GM20431 (cell line): ENCODE measurements around the gene C3orf20.

Experiments
- in situ Hi-C: fragments of 300-500 bp; cut with MseI, MboI; formaldehyde crosslinking; loops from one replicate; pipeline ENCODE4 v1.15.0; 2020; ENCODE audit warnings: low sequenced_read_pairs; ENCODE audit not compliant: unreplicated experiment

C3orf20 gene

DNA sequence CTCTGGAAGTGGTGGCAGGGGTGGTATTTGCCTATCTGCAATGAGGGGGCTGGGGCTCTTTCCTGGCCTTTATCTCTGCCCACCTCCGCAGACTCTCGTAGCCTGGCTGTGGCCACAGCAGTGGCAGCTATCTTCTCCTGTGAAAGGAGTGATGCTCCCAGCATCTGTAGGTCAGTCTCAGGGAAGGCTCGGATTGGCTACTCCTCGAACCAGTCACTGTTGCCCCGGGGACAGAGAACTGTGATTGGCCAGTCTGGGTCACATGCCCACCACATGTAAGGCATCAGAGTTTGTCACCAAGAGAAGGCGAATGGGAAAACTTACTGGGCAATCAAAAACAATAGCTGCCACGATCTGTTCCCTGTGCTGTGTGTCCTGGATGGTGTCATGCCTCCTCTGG lies 113.7 kb downstream of the C3orf20 start:
- in situ Hi-C loops = no loop called here

DNA sequence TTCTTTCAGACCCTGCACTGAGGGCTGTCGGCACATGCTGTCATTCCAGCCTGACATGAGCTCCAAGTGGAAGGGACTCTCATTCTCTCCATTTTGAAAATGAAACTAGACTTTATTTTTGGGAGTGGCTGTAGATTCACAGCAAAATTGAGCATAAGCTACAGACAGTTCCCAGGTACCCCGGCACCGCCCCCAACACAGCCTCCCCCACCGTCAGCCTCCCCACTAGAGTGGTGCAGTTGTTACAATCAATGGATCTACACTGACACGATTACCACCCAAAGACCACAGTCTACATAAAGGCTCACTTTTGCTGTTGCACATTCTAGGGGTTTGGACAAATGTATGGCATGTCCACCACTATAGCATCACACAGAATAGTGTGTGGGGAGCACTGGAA lies 114.3 kb downstream of the C3orf20 start:
- in situ Hi-C loops = no loop called here

DNA sequence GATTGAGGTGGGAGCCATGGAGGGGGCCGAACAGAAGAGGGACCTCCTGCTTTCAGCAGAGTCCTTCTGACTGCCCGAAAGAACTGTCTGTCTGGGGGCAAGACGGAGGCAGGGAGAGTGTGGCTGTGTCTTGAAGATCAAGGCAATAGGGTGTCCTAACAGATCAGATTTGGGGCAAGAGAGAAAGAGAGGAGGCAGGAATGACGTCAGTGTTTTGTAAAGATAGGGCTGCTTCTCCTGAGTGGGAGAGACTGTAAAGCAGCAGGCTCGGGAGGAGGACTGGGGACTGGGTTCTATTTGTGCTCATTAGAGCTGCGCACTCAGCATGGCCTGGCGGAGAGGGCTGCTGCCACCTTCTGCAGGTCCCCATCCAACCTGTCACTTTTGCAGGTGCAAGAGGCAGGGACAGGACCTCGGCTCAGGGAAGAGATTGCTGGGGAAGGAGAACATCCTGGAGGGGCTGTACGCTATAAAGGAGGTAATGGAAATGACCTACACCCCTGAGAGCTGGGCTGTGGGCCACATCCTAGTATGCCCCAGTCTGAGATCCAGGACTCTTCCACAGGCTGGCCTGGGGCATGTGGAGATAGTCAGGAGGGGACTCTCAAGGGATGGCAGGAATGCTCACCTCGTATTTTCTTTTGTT lies 114.8 kb downstream of the C3orf20 start:
- in situ Hi-C loops = no loop called here

DNA sequence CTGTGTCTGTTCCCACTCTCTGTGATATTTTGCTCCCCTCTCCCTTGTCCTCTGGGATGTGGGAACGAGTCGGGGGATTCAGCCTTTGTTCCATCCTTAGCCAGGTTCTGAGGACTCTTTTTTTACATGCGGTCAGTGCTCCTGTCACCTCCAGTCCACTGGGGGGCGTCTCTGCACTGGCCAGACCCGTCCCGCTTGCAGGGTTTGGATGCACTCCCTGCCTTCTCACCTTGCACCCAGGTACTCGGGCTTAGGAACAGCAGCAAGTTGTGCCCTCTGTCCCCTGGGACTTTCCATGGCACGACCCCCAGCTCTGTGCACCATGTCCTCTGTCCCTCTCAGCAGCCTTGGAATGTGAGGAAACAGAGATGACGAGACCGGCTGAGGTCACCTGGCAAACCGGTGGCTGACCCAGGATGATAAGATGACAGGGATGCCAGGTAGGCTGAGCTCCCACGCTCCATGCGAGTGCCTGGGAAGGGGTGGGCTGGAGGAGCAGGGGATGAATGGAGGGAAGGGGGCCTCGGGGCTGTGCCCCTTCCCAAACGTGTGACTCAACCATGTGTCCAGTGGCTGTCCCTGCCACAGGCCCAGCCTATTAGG lies 116.5 kb downstream of the C3orf20 start:
- in situ Hi-C loops = no loop called here

DNA sequence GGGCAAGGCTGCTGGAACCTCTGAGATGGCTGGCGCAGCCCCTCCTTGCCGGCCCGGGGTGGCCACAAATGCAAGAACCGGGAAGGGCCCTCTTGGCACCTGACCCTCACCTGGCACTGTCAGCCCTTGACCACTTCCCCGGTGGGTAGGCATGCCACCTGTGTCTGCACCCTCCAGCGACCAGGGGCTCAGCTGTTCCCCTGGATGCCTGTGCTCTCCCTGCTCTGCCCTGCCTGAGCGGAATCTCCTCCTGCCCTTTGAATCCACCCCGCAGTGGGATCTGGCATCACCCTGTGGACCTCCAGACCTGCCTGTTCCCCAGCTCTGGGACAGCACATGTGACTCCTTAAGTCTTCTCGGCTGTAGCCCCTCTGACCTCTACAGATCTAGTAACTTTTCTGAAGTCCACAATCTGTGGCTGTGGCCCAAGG lies 117.8 kb downstream of the C3orf20 start:
- in situ Hi-C loops = no loop called here

DNA sequence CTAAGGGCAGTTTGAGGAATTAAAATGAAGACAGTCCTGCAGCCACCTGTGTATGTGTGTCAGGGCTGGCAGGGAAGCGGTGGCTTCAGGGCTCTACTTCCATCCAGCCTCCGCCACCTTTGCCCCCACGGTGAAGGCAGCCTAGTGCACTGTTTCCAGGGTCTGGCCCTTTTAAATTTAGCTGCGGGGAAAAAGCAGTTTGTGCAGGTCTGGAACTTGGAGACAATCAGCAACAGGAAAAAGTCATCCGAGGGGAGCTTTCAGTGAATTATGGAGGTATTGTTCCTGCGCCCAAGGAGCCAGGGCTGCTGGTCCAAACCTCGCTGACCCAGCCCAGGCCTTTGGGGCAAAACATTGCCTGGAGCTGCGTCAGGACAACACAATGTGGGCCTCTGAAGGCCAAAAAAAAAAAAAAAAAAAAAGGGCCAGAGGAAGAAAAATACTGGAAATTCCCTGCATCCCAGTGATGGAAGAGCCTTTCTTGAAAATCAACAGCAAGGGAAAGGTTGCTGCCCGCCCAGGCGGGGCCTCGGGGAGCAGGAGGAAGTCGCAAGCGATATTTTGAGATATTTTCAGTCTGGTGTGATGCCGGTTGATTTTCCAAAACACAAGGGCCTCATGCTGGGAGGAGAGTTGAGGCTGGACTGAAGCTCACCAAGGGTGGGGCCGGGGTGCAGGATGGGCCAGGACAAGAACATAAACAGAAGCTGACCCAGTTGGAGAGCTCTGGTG lies 118.4 kb downstream of the C3orf20 start:
- in situ Hi-C loops = no loop called here

DNA sequence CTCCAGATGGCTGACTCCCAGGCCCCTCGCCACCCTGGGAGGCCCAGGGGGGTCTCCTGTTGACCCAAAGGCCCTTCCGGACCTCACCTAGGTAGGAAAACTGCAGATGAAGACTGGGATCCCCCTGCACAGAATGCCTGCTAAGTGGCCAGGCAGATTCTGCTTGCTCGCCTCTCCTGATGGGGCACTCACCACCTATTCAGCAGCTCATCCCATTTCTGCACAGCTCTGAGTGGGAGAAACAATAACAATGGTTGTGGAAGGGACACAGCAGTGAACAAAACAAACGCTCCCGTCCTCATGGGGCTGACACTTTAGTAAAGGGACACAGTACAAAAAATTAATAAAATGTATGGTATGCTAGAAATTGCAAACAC lies 118.9 kb downstream of the C3orf20 start:
- in situ Hi-C loops = no loop called here

DNA sequence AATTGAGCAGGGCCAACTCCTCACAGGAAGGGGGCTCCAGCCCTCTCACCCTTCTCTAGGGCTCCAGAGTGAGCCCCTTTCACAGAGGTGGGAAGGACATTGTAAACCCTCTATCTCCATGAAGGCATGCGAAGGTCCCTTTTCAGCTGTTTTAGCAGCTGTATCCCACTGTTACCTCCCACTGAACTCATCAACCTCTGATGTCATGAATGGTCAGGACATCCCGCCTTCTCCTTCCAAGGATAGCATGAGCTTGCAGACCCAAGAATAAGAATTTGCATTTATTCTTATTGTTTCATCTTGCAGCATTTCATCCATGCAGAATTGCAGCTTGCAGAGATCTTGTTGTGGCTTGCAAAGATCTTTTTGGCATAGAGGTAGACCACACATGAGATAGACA lies 119.5 kb downstream of the C3orf20 start:
- in situ Hi-C loops = no loop called here

DNA sequence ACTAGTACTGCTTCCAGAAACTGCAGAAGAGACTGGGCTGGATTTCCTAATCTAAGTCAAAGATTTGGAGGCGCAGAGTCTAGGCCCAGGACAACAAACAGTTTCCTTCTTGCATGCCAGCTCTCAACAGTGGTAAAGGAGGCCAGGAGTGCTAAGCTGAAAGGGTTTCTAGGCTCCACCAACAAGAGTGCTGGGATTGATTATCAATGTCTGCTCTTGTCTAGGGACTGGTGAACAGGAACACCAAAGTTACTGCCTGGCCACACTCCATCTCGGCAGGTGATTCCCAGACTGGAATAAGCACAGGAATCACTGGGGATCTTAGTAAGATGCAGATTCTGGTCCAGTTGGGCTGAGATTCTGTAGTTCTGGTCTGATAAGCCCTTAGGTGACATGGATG lies 121.1 kb downstream of the C3orf20 start:
- in situ Hi-C loops = no loop called here

DNA sequence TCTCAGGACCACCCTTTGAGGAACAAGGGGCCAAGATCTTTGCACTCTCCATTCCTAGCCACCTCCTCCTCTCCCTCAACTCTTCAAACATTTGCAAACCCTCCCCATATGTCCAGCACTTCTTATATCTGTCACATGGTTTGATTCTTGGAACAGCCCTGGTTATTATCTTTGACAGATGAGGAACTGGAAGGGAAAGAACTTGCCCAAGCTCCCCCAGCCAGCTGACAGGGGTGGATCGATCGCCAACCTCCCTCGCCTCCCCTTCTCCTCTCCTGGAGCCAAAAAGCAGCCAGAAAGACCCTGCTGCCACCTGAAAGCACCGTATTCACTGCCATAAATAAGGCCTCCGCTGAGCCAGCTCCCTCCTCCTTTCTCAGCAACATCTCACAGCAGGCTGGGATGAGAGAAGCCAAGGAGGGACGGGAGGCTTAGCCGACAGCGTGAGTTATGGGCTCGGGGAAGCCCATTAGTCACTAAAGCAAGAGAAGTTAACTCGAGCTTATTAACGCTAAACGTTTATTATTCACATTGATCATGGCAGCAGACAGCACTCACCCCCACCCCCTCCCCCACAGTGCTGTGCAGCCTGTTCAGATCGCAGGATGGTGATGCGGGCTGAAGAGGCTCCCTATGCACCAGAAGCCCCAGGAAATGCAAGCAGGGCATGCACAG lies 121.6 kb downstream of the C3orf20 start:
- in situ Hi-C loops = no loop called here

DNA sequence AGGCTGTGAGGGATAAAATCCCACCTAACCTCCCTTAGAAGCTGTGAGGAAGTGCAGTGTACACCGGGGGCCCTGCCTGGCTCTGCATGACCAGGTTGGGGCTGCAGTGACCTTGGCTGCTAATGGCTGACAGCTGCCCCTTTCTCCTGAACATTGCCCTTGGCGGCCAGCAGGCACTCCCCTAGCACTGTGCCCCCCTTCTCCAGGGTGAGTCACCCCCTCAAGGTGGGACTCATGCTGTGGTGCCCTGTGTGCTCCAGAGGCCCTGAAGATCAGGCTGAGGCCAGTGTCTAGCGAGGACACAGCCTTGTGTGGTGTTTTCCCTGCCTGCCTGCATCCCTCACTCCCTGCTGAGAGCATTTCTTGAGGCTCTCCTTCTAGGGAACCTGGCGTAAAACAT lies 122.8 kb downstream of the C3orf20 start:
- in situ Hi-C loops = no loop called here

DNA sequence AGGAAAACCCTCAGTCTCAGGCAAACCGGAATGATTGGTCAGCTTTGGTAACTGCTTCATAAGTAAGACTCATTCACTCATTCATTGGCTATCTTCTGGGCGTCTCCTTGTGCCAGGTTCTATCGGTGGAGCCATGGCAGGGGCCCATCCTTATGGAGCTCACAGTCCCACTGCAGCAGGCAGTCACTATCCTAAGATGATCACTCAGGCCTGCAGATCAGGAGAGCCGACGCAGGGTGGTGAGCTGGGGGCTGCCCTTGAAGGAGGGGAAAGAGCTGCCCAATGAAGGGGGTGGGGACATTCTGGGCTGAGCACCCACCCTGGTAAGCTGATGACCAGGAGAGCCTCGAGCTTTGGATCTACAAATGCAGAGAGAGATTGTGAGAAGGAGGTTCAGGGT lies 123.3 kb downstream of the C3orf20 start:
- in situ Hi-C loops = no loop called here

DNA sequence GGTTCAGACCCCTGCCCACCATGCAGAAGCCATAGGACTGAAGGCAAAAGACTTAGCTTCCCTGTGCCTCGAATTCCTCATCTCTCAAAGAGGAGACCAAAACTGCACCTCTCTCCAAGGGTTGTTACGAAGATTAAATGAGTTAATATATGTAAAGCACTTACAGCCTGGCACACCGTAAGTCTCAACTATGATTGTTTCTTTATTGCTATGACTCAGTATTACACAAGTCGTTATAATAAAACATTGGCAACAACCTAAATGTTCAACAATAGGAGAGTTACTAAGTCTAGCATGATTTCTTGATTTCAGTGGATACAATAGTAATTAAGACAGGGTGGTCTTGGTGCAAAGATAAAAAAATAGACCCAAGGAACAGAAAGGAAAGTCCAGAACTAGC lies 124.2 kb downstream of the C3orf20 start:
- in situ Hi-C loops = no loop called here

DNA sequence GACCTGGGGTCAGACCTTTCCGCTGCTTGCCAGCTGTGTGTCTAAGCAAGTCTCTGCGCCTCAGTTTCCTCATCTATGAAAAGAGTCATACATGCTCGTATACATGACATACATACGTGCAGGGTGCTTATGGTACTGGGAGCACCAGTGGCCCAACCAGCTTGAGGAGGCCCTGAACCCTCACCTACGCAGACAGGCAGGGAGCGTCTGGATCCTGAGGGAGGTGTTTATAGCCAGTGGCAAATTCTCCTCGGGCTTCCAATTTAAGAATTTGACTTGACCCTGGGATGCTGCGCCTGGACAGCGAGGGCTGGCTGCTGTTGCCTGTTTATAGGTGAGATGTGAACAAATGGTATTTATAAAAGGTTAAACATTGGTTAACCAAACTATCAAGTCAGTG lies 126.1 kb downstream of the C3orf20 start:
- in situ Hi-C loops = no loop called here

DNA sequence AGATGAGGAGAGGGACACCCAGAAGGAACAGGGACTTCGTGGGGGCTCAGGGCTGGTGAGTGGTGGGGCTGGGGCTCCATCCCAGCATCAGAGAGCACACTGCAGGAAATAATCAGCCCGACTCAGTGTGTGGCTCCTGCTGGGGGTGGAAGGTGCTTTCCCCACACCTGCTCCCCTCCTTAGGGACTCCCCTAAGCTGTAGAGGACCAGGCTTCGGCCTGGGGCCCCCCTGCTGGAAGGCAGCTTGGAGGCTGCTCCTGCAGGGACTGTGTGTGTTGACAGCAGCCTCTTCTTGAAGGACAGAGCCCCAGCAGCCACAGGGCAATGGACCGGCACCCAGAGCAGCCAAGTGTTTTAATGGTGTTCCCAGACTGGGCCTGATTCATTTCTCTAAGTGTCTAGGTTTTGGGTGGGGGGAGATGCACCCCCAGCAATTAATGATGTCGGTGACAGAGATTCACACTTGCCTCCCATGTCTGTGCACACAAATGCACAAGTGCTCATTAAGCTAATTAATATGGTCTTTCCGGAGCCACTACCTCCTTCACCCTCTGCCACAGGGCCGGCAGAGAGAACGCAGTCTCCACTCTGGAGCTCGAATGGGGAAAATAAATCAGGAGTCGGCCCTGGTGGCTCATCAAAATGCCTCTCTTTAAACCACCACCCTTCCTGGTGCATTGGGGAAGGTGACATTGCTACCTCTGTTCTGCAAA lies 126.9 kb downstream of the C3orf20 start:
- in situ Hi-C loops = no loop called here

DNA sequence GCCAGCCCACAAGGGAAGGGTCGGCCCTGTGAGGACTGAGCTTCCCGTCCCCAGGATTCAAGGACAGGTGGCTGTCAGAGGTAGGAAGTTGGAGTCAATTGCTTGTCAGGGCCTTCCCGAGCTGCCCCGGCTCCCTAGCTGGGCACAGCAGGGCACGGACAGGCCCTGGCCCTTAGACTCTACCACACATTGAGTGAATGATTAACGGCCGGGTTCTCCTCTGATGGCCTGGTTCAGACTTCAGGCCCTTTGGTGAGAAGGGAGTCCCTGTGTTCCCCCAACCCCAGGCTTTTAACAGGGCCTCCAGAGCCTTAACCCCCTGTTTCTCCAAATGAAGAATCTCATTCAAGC lies 127.4 kb downstream of the C3orf20 start:
- in situ Hi-C loops = no loop called here

DNA sequence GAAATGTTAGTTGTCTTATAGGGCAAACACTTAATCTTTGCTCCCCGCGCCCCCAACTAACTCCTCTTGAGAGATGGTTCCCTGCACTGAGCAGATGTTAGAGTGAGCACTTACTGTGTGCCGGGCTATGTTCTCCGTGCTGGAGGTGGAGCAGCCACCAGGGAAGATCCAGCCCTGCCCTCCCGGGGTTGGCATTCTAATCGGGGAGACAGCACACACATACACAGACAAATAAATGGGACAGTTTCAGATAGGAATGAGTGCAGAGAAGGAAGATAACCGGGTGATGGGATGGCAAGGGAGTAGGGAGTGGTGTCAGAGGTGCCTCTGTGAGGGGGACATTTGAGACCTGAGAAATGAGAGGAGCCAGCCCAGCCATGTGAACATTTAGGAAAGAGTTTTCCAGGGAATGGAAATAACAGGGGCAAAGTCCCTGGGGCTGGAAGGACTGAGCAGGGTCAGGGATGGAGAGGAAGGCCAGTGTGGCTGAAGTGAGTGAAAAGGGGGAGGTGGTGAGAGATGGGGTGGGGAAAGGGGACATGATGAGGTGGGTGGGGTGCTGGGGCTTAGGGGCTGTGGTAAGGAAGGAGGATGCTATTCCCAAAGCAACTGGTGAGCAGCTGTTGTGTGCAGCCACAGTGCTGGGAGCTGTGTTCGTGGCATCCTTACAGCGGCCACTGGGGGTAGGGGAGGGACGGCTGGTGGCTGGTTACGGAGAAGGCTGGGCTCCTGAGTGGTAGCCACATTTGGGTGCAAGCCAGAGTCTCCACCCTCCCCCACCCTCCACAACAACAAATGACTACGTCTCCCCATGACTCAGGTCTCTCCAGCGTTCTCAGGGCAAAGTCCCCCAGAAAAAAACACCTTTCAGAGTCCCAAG lies 128.4 kb downstream of the C3orf20 start:
- in situ Hi-C loops = no loop called here

DNA sequence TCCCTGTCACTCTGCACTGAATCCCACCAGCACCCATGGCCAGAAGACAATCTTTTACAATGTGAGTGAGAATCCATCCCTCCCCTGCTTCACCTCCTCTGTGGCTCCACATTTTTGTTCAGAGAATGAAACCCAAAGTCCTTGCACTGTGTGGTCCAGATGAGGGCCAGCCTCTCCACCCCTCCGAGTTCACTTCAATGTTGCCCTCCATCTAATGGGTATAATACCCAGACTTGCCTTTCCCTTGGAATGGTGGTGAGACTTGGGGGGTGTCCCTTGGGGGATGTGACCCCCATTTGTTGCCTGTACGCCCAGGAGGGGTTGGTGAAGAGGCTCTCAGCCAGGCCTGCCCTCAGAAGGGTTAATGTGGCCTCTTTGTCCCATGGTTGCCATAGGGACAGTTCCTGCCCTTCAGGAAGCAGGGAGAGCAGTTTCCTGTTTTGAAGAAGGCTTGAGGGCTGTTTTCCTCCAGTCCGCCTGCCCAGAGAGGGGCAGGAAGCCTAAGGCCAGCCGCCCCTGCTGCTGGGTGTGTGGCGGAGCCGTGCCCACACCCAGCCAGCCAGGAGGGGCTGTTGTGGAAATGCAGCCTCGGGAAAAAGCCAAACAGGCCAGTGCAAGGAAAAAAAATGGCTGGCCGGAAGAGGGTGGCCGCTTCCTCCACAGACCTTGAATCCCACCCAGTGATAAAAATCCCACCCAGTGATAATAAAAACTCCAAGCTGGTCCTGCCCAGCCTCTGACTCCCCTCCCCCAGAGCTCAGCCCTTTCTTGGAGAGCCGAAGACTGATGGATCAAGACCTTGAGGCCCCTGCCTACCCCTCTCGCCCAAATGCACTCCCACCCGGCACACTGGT lies 129.3 kb downstream of the C3orf20 start:
- in situ Hi-C loops = no loop called here
